ENCODE data around the gene ENTREP3.

ENTREP3 gene

GRCh38 chr1:155272466-155273342 lies 17.4 kb upstream of the ENTREP3 start:
- Histone ChIP-seq H3K4me3 (peak overlapping the region; percentile 98), H3K36me3 (ENCODE audit: insufficient read depth, low read length) (peaks cover 38% of the 10 kb centered on the region), H3K27ac (peak overlapping the region; percentile 84), H3K9ac (ENCODE audit: insufficient read length) (peak overlapping the region; percentile 92), H3K9me3 (ENCODE audit: low read depth, low read length) (no peaks in the 10 kb centered on the region)
- TF ChIP-seq POLR2AphosphoS5 (IDR thresholded peaks at IDR 0.05; ENCODE audit: borderline replicate concordance, low read depth, low read length) (no peak), FOXP2 (optimal IDR thresholded peaks at IDR 0.05; ENCODE audit: control extremely low read depth, extremely low read length, insufficient read depth) (no peak), EZH2 (IDR thresholded peaks at IDR 0.05) (no peak)
- DNase-seq (ENCODE audit: low read depth, low spot score), result no peak

DNA sequence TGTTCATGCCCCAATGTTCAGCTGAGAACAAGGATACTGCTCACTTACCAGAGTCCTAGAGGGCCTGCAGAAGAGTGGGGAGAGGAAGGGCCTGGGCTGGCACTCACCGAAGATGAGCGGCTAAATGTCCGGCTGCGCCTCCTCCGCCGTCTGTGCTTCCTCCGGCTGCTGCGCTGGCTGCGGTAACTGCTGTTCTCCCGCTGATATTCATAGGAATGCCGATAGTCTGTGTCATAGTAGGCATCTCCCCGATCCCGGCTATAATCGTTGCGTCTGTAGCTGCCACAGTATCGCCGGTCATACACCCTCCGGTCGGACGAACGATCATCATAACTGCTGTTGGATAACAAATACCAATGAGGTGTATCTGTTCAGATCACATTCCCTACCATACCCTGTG lies 14.1 kb upstream of the ENTREP3 start:
- Histone ChIP-seq H3K4me3 (no peak overlapping the region), H3K9ac (ENCODE audit: insufficient read length) (no peak overlapping the region), H3K36me3 (ENCODE audit: insufficient read depth, low read length) (peaks cover 65% of the 10 kb centered on the region), H3K9me3 (ENCODE audit: low read depth, low read length) (no peaks in the 10 kb centered on the region), H3K27ac (no peak overlapping the region)
- TF ChIP-seq FOXP2 (optimal IDR thresholded peaks at IDR 0.05; ENCODE audit: control extremely low read depth, extremely low read length, insufficient read depth), result no peak
- TF ChIP-seq POLR2AphosphoS5 (IDR thresholded peaks at IDR 0.05; ENCODE audit: borderline replicate concordance, low read depth, low read length), result no peak
- TF ChIP-seq EZH2 (IDR thresholded peaks at IDR 0.05), result no peak
- no peak for DNase-seq (ENCODE audit: low read depth, low spot score)

GRCh38 chr1:155268630-155269029 lies 13.3 kb upstream of the ENTREP3 start:
- no peak for TF ChIP-seq FOXP2 (optimal IDR thresholded peaks at IDR 0.05; ENCODE audit: control extremely low read depth, extremely low read length, insufficient read depth)
- TF ChIP-seq EZH2 (IDR thresholded peaks at IDR 0.05), result no peak
- TF ChIP-seq POLR2AphosphoS5 (IDR thresholded peaks at IDR 0.05; ENCODE audit: borderline replicate concordance, low read depth, low read length), result no peak
- H3K4me3 ChIP-seq, result no peak overlapping the region
- no peak for DNase-seq (ENCODE audit: low read depth, low spot score)
- no peak overlapping the region for H3K27ac ChIP-seq
- no peaks in the 10 kb centered on the region for H3K9me3 ChIP-seq (ENCODE audit: low read depth, low read length)
- peaks cover 73% of the 10 kb centered on the region for H3K36me3 ChIP-seq (ENCODE audit: insufficient read depth, low read length)
- H3K9ac ChIP-seq (ENCODE audit: insufficient read length), result no peak overlapping the region

DNA sequence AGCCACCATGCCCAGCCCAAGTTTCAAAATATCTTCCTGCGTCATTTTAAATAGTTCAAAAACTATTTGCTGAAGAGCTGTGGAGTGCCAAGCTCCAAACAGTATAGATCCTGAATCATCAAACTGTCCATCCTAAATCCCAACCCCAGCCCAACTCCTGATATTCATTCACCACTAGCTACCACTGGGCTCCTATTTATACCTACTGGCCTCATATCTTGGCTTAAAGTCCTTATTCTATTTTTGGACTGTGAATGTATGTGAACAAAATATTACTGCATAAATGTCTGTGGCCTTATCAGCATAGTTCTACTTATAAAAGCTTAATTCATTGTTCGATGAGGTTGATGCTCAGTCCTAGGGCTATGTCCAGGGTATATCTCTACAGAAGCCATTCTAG lies 12.1 kb upstream of the ENTREP3 start:
- Histone ChIP-seq H3K36me3 (ENCODE audit: insufficient read depth, low read length) (peaks cover 83% of the 10 kb centered on the region), H3K27ac (no peak overlapping the region), H3K9ac (ENCODE audit: insufficient read length) (no peak overlapping the region), H3K4me3 (no peak overlapping the region), H3K9me3 (ENCODE audit: low read depth, low read length) (no peaks in the 10 kb centered on the region)
- TF ChIP-seq FOXP2 (optimal IDR thresholded peaks at IDR 0.05; ENCODE audit: control extremely low read depth, extremely low read length, insufficient read depth) (no peak), EZH2 (IDR thresholded peaks at IDR 0.05) (no peak)
- no peak for DNase-seq (ENCODE audit: low read depth, low spot score)

DNA sequence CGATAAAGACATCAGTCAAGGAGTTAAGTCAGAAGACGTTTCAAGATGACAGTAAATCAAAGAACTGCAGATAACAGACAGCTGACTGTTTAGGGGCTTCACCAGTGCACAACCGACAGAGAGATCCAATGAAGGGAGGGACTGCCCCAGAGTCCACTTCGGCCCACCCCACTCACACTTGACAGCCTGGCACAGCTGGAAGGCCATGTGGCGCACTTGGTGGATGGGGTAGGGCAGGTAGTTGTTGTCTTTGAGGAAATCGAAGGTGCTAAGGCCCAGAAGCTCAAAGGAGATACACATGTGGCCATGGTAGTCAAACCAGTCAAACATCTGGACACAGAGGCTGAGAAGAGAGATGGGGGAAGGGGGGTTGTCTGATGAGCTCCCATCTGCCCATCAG lies 11.3 kb upstream of the ENTREP3 start:
- Histone ChIP-seq H3K27ac (no peak overlapping the region), H3K9ac (ENCODE audit: insufficient read length) (no peak overlapping the region), H3K9me3 (ENCODE audit: low read depth, low read length) (no peaks in the 10 kb centered on the region), H3K36me3 (ENCODE audit: insufficient read depth, low read length) (peaks cover 80% of the 10 kb centered on the region), H3K4me3 (no peak overlapping the region)
- TF ChIP-seq POLR2AphosphoS5 (IDR thresholded peaks at IDR 0.05; ENCODE audit: borderline replicate concordance, low read depth, low read length) (no peak), EZH2 (IDR thresholded peaks at IDR 0.05) (no peak)
- no peak for DNase-seq (ENCODE audit: low read depth, low spot score)

GRCh38 chr1:155263067-155263466 lies 7.8 kb upstream of the ENTREP3 start:
- TF ChIP-seq EZH2 (IDR thresholded peaks at IDR 0.05) (no peak), POLR2AphosphoS5 (IDR thresholded peaks at IDR 0.05; ENCODE audit: borderline replicate concordance, low read depth, low read length) (no peak)
- DNase-seq (ENCODE audit: low read depth, low spot score), result no peak
- Histone ChIP-seq H3K9me3 (ENCODE audit: low read depth, low read length) (no peaks in the 10 kb centered on the region), H3K4me3 (no peak overlapping the region), H3K27ac (peak overlapping the region; percentile 67; the same call in 1 of the 2 replicates), H3K36me3 (ENCODE audit: insufficient read depth, low read length) (peaks cover 61% of the 10 kb centered on the region), H3K9ac (ENCODE audit: insufficient read length) (no peak overlapping the region)

DNA sequence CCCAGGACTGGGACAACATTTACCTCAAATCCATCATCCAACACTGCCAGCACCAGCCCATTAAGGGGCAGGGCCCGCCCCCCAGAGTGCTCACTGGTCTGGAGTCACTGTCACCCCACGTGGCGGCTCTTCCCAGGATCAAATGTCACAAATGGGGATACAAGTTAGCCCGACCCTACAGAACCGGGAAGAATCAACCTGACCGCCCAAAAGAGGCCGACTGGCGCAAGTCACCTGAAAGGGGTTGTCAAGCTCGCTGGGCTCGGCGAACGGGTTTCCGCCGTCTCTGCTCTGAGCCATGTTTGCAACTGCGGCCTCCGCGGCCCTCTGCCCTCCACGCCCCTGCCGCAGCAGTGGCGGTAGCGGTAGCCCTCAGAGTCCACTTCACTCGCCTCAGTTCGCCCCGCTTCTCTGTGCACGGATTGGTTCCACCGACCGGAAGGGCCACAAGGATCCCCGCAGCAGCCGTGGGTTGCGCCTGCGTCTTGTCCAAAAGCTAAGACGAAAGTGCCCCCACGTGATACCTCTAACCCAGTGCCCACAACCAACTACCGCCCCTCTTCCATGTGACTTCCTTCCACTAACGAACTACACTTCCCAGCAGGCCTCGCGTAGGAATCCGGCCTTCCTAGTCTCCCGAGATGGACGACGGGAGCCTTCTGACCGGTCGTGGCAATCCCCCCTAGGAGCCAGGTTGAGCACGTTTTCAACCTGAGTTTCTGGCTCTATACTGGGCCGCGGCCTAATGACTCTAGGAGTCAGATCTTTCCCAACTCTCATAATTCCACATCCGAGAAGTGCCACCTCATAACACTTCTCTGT lies 6.8 kb upstream of the ENTREP3 start, which contains the start of gene SCAMP3:
SCAMP3 (minus strand) TSS at position 509 of the 822 bp plus-strand sequence; CDS start at position 300, 209 bp downstream.
- peaks cover 55% of the 10 kb centered on the region for H3K36me3 ChIP-seq (ENCODE audit: insufficient read depth, low read length)
- DNase-seq (ENCODE audit: low read depth, low spot score), result peak; percentile 81
- peak; percentile 98 for TF ChIP-seq POLR2AphosphoS5 (IDR thresholded peaks at IDR 0.05; ENCODE audit: borderline replicate concordance, low read depth, low read length)
- TF ChIP-seq FOXP2 (optimal IDR thresholded peaks at IDR 0.05; ENCODE audit: control extremely low read depth, extremely low read length, insufficient read depth), result no peak
- peak within 1 kb of the TSS; percentile 93 for H3K9ac ChIP-seq (ENCODE audit: insufficient read length)
- H3K9me3 ChIP-seq (ENCODE audit: low read depth, low read length), result no peaks in the 10 kb centered on the region
- H3K4me3 ChIP-seq, result peak within 1 kb of the TSS; percentile 92
- H3K27ac ChIP-seq, result peak within 1 kb of the TSS; percentile 33; the same call in 1 of the 2 replicates

- TF ChIP-seq FOXP2 (optimal IDR thresholded peaks at IDR 0.05; ENCODE audit: control extremely low read depth, extremely low read length, insufficient read depth) (no peak), EZH2 (IDR thresholded peaks at IDR 0.05) (no peak), POLR2AphosphoS5 (IDR thresholded peaks at IDR 0.05; ENCODE audit: borderline replicate concordance, low read depth, low read length) (no peak)
- no peak for DNase-seq (ENCODE audit: low read depth, low spot score)
- Histone ChIP-seq H3K9me3 (ENCODE audit: low read depth, low read length) (no peaks in the 10 kb centered on the region), H3K4me3 (peak overlapping the region; percentile 92), H3K36me3 (ENCODE audit: insufficient read depth, low read length) (peaks cover 50% of the 10 kb centered on the region), H3K27ac (peak overlapping the region; percentile 33; the same call in 1 of the 2 replicates), H3K9ac (ENCODE audit: insufficient read length) (peak overlapping the region; percentile 93)
Measured at GRCh38 chr1:155261493-155261851, 6.2 kb upstream of the ENTREP3 start.

Data from SK-N-MC (cell line).